NOMO-1 treated with DMSO at 0.1 percent for 48 hours (cell line): ENCODE measurements around the gene MAP4.
"Not testable (repeated sequence)": the region's sequence is repeated elsewhere in the genome, so short reads cannot be mapped to it uniquely, and the experiment has no call there.

Source experiments
- DNase-seq: peaks from one replicate; lab custom pipeline; 2025; ENCODE audit not compliant: unreplicated experiment; lab: John Stamatoyannopoulos, UW

Gene MAP4

GRCh38 chr3:47897954-47898353 lies 118.3 kb downstream of the MAP4 start:
- no peak for DNase-seq

GRCh38 chr3:47896736-47897135 lies 119.5 kb downstream of the MAP4 start:
- DNase-seq = no peak

- DNase-seq = no peak
Observed at GRCh38 chr3:47895241-47895640, 121.0 kb downstream of the MAP4 start.

- no peak for DNase-seq
Observed at GRCh38 chr3:47892286-47893040, 123.8 kb downstream of the MAP4 start.

- no peak for DNase-seq
Observed at GRCh38 chr3:47891613-47892005, 124.6 kb downstream of the MAP4 start.

- DNase-seq = no peak
Observed at GRCh38 chr3:47890828-47891612, 125.2 kb downstream of the MAP4 start.

- no peak for DNase-seq
Observed at GRCh38 chr3:47890126-47890827, 125.9 kb downstream of the MAP4 start.

GRCh38 chr3:47888986-47889757 lies 127.0 kb downstream of the MAP4 start:
- no peak for DNase-seq

- not testable (repeated sequence) for DNase-seq
Observed at GRCh38 chr3:47887991-47888390, 128.2 kb downstream of the MAP4 start.

GRCh38 chr3:47885168-47885567 lies 131.0 kb downstream of the MAP4 start:
- DNase-seq = no peak

- no peak for DNase-seq
Observed at GRCh38 chr3:47884603-47885002, 131.6 kb downstream of the MAP4 start.

- no peak for DNase-seq
Observed at GRCh38 chr3:47882338-47882737, 133.9 kb downstream of the MAP4 start.

GRCh38 chr3:47877719-47878118 lies 138.5 kb downstream of the MAP4 start:
- DNase-seq = no peak

- DNase-seq = no peak
Observed at GRCh38 chr3:47877290-47877689, 138.9 kb downstream of the MAP4 start.

- DNase-seq = no peak
Observed at GRCh38 chr3:47874913-47875312, 141.3 kb downstream of the MAP4 start.

- DNase-seq = no peak
Observed at GRCh38 chr3:47874438-47874837, 141.8 kb downstream of the MAP4 start.

- no peak for DNase-seq
Observed at GRCh38 chr3:47872916-47873315, 143.3 kb downstream of the MAP4 start.

GRCh38 chr3:47871389-47871788 lies 144.8 kb downstream of the MAP4 start:
- no peak for DNase-seq

- DNase-seq = no peak
Observed at GRCh38 chr3:47870702-47871260, 145.4 kb downstream of the MAP4 start.

GRCh38 chr3:47870156-47870555 lies 146.1 kb downstream of the MAP4 start:
- no peak for DNase-seq

GRCh38 chr3:47868306-47868705 lies 147.9 kb downstream of the MAP4 start:
- no peak for DNase-seq
